ENCODE measurements around the gene RAMP1.

- TF ChIP-seq CTCF (IDR thresholded peaks at IDR 0.05): no peak
- no peak for TF ChIP-seq POLR2A (IDR thresholded peaks at IDR 0.05)
These were observed 93.4 kb downstream of the RAMP1 start for GRCh38 chr2:237952851-237953250.
